Thyroid gland (tissue), 4 donors: ENCODE results near the gene RPS15. TPM values are rescaled to one million over a fixed set of nuclear protein-coding genes. Genes with fewer than 3 reads are reported as not detected.

Experiments used
- DNase-seq, 2 donors: peaks; one replicate each; pipeline ENCODE4 v3.0.0-alpha.2; 2019
- H3K27ac ChIP-seq, 3 donors: fragments of 200-600 bp; sonication (generic); 1 replicate in 2 of 3; 2 replicates in 1 of 3; pipeline ENCODE4 v1.5.1; 2016 to 2019; ENCODE audit warnings: mild to moderate bottlenecking in 1 of 3, moderate library complexity in 1 of 3
- H3K27me3 ChIP-seq: fragments of 200-600 bp; sonication (generic); one replicate; pipeline ENCODE4 v1.5.1; 2019
- H3K36me3 ChIP-seq, 2 donors: fragments of 200-600 bp; sonication (generic); one replicate each; pipeline ENCODE4 v1.5.1; 2016 to 2019
- H3K4me1 ChIP-seq, 2 donors: fragments of 200-600 bp; sonication (generic); one replicate each; pipeline ENCODE4 v1.5.1; 2017 to 2019
- H3K4me3 ChIP-seq, 3 donors: fragments of 200-600 bp; sonication (generic); replicated peaks in 1 of 3; 1 replicate in 2 of 3; 2 replicates in 1 of 3; pipeline ENCODE4 v1.5.1; 2016; ENCODE audit warnings: mild to moderate bottlenecking in 1 of 3
- H3K9me3 ChIP-seq: fragments of 200-600 bp; sonication (generic); one replicate; pipeline ENCODE4 v1.5.1; 2017
- POLR2A ChIP-seq, 2 donors: fragments of 450-650 bp; IDR thresholded peaks; one replicate each; pipeline ENCODE4 v1.6.1; 2017; ENCODE audit warnings: antibody characterized with exemption in 2 of 2, mild to moderate bottlenecking in 2 of 2, moderate library complexity in 1 of 2
- WGBS, 2 donors: methylation state at CpG; one replicate each; pipeline ENCODE4 v1.1.5; 2017; 5-methylcytosine and 5-hydroxymethylcytosine counted together
- intact Hi-C: fragments of 100-400 bp; cut with DNase I; formaldehyde crosslinking; loops from one replicate; pipeline ENCODE4 v1.15.1; 2023
- total RNA-seq, 4 donors: library from RNA; depleted of rRNA; stranded (reverse); fragments of >200 nt; gene quantifications; one replicate each; pipeline ENCODE4 v1.2.3, GENCODE V29; 2016
- TF ChIP-seq, protein P1 (sequence below), 6 experiments: fragments of 200-600 bp in 3 of 6; fragments of 450-650 bp in 3 of 6; sonication (generic) in 3 of 6; IDR thresholded peaks; one replicate each; pipeline ENCODE4 v1.5.1; 2016 to 2019; ENCODE audit warnings: antibody characterized with exemption in 6 of 6, mild to moderate bottlenecking in 2 of 6, inconsistent platforms in 1 of 6, moderate library complexity in 1 of 6

The RPS15 gene
- total RNA-seq, 4 donors from 2014 or later: 1,760 to 2,977 (median 2,488) TPM

- intact Hi-C loops: no loop called here
- TF ChIP-seq POLR2A (IDR thresholded peaks at IDR 0.05): no peak
- TF ChIP-seq, protein P1, sequence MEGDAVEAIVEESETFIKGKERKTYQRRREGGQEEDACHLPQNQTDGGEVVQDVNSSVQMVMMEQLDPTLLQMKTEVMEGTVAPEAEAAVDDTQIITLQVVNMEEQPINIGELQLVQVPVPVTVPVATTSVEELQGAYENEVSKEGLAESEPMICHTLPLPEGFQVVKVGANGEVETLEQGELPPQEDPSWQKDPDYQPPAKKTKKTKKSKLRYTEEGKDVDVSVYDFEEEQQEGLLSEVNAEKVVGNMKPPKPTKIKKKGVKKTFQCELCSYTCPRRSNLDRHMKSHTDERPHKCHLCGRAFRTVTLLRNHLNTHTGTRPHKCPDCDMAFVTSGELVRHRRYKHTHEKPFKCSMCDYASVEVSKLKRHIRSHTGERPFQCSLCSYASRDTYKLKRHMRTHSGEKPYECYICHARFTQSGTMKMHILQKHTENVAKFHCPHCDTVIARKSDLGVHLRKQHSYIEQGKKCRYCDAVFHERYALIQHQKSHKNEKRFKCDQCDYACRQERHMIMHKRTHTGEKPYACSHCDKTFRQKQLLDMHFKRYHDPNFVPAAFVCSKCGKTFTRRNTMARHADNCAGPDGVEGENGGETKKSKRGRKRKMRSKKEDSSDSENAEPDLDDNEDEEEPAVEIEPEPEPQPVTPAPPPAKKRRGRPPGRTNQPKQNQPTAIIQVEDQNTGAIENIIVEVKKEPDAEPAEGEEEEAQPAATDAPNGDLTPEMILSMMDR (IDR thresholded peaks at IDR 0.05): no peak
- no peak overlapping the region for H3K27ac ChIP-seq
- H3K27me3 ChIP-seq: peaks cover 8% of the 10 kb centered on the region
- H3K4me3 ChIP-seq: no peak overlapping the region
- DNase-seq: no peak
- no peaks in the 10 kb centered on the region for H3K9me3 ChIP-seq
- 21 to 22% methylated on average over 14 to 20 of the region's 48 CpGs for WGBS, 2 donors
- peaks cover 5 to 18% of the 10 kb centered on the region in 2 donors for H3K4me1 ChIP-seq
- no peaks in the 10 kb centered on the region for H3K36me3 ChIP-seq
These were observed 19.0 kb downstream of the RPS15 start for GRCh38 chr19:1457031-1457739.

- H3K9me3 ChIP-seq: no peaks in the 10 kb centered on the region
- intact Hi-C loops: no loop called here
- H3K4me3 ChIP-seq: no peak overlapping the region
- DNase-seq: no peak
- TF ChIP-seq POLR2A (IDR thresholded peaks at IDR 0.05): no peak
- TF ChIP-seq, protein P1 (IDR thresholded peaks at IDR 0.05): no peak
- no peaks in the 10 kb centered on the region for H3K36me3 ChIP-seq
- no peak overlapping the region for H3K27ac ChIP-seq
- H3K4me1 ChIP-seq: peaks cover 5 to 18% of the 10 kb centered on the region in 2 donors
- 77 to 80% methylated on average over 6 to 10 of the region's 16 CpGs for WGBS, 2 donors
- H3K27me3 ChIP-seq: peaks cover 8% of the 10 kb centered on the region
These were observed 19.7 kb downstream of the RPS15 start for GRCh38 chr19:1457892-1458291.

DNA sequence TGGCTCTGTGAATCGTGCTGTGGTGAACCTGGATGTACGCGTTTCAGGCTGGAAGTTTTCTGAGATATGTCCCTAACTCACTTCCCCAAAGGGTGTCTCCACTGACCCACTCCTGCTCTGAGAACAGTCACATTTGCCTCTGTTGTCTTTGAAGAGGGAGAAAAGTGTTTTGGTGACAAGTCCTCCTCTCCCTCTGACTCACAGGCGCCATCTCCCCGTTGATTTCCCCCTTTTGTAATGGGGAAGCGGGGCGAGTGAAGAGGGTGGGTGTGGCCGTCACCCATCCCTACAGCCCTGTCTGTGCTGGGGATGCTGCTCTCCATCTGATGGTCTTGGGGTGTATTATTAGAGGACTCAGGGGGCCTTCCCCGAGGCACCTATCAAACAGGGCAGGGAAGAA, 21.3 kb downstream of the RPS15 start:
- Histone ChIP-seq H3K36me3 (no peaks in the 10 kb centered on the region), H3K4me1 (peaks cover 0 to 5% of the 10 kb centered on the region in 2 donors), H3K27me3 (peaks cover 8% of the 10 kb centered on the region), H3K27ac (no peak overlapping the region), H3K9me3 (no peaks in the 10 kb centered on the region), H3K4me3 (no peak overlapping the region)
- TF ChIP-seq POLR2A (IDR thresholded peaks at IDR 0.05): no peak
- TF ChIP-seq, protein P1 (IDR thresholded peaks at IDR 0.05): no peak
- WGBS, 2 donors: 78 to 79% methylated on average over 9 of the region's 9 CpGs
- intact Hi-C loops: no loop called here
- no peak for DNase-seq

DNA sequence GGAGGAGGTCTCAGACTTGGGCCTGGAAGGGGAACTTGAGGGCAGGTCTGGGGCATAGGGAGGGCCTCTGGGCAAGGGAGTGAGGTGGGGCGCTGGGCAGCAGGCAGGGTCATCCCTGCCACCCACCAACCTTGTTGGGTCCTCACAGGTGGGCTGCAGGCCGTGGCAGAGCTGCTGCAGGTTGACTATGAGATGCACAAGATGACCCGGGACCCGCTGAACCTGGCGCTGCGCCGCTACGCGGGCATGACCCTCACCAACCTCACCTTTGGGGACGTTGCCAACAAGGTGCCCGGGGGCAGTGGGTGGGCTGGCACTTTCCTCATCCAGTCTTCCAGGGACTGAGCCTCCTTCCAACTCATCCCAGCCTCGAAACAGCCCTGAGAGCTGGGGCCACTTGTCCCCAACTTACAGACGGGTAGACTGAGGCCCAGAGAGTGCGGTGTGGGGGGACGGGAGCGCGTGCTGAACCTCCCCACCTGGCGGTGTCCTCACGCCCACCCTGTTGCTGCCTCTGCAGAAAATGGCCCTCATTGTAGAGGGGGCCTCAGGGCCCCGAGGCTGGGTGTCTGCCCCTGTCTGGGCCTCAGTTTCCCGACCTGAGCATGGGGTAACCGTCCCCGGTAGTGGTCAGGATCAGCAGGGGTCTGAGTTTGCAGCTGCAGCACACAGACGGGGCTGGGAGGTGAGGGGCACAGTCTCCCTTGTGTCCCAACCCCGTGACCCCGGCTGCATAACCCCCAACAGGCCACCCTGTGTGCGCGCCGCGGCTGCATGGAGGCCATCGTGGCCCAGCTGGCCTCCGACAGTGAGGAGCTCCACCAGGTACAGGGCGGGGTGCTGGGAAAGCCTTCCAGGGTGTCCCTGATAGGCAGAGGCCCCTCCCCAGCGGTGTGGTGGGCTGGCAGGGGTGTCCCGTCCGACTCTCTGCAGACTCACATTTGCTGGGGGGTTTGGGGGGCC, 22.1 kb downstream of the RPS15 start:
- TF ChIP-seq, protein P1 (IDR thresholded peaks at IDR 0.05): no peak
- no peak for TF ChIP-seq POLR2A (IDR thresholded peaks at IDR 0.05)
- H3K4me3 ChIP-seq: no peak overlapping the region
- no peak for DNase-seq
- H3K27me3 ChIP-seq: peaks cover 5% of the 10 kb centered on the region
- H3K36me3 ChIP-seq: no peaks in the 10 kb centered on the region
- H3K4me1 ChIP-seq: peaks cover 2 to 5% of the 10 kb centered on the region in 2 donors
- intact Hi-C loops: no loop called here
- WGBS, 2 donors: 93 to 95% methylated on average over 16 to 23 of the region's 36 CpGs
- H3K27ac ChIP-seq: no peak overlapping the region
- no peaks in the 10 kb centered on the region for H3K9me3 ChIP-seq
